ENCODE data around the gene N4BP2L2.

GRCh38 chr13:32426191-32426989 is 112.2 kb downstream of the N4BP2L2 start:
- TF ChIP-seq ZNF263 (CRISPR knock-in tag; IDR thresholded peaks at IDR 0.05; ENCODE audit: borderline replicate concordance): no peak
- TF ChIP-seq ATF2 (CRISPR knock-in tag; IDR thresholded peaks at IDR 0.05): no peak
- TF ChIP-seq CTCF (IDR thresholded peaks at IDR 0.05 in 2 of 3, conservative IDR thresholded peaks at IDR 0.05 in 1 of 3; ENCODE audit: insufficient read depth in 2 of 3, low read depth in 1 of 3, low read length in 3 of 3): no peak
- TF ChIP-seq POLR2A (conservative IDR thresholded peaks at IDR 0.05): no peak
- TF ChIP-seq MAX (CRISPR knock-in tag; IDR thresholded peaks at IDR 0.05): no peak
- no peak for TF ChIP-seq E4F1 (CRISPR knock-in tag; IDR thresholded peaks at IDR 0.05; ENCODE audit: borderline replicate concordance)
- TF ChIP-seq ZBTB2 (IDR thresholded peaks at IDR 0.05): no peak
- TF ChIP-seq ESRRA (IDR thresholded peaks at IDR 0.05; ENCODE audit: borderline replicate concordance, low read depth): no peak
- no peak for TF ChIP-seq USF2 (CRISPR knock-in tag; IDR thresholded peaks at IDR 0.05)
